PC-3 (cell line): ENCODE measurements around the gene RER1. TPM values are rescaled to one million over a fixed set of nuclear protein-coding genes. Genes with fewer than 3 reads are reported as not detected.

ENCODE experiments used
- ATAC-seq: fragments of 200-7000 bp; cut with Tn5 transposase; 2 replicates; pipeline ENCODE4 v1.9.1; 2020; ENCODE audit warnings: mild to moderate bottlenecking, moderate library complexity
- BruUV-seq: library from RNA; stranded (reverse); fragments of 400-500 nt; replicated peaks from 2 replicates; lab custom pipeline; 2021; lab: Mats Ljungman, UMichigan
- CTCF ChIA-PET: fragments of 300-600 bp; sonication (Branson Sonifier 250); formaldehyde crosslinking; loops from one replicate; lab custom pipeline; 2022; ENCODE audit warnings: antibody characterized with exemption; lab: Charles Lee
- POLR2A ChIA-PET: fragments of 300-600 bp; sonication (Branson Sonifier 250); formaldehyde crosslinking; loops from one replicate; lab custom pipeline; 2022; ENCODE audit warnings: antibody characterized with exemption; ENCODE audit not compliant: unreplicated experiment; lab: Charles Lee
- DNase-seq: peaks from one replicate; pipeline ENCODE4 v3.0.0-alpha.2; 2015
- H2AFZ ChIP-seq: fragments of 300-600 bp; sonication (generic); 2 replicates; pipeline ENCODE4 v1.6.0; 2016; ENCODE audit warnings: antibody characterized with exemption, low read length
- H3F3A ChIP-seq: fragments of 300-600 bp; sonication (generic); one replicate; pipeline ENCODE4 v1.6.0; 2017; ENCODE audit warnings: antibody characterized with exemption, low read length, control low read depth, mild to moderate bottlenecking; ENCODE audit not compliant: unreplicated experiment
- H3K27ac ChIP-seq: fragments of 300-600 bp; sonication (generic); 2 replicates; pipeline ENCODE4 v1.5.1; 2016; ENCODE audit warnings: mild to moderate bottlenecking, low read length
- H3K27me3 ChIP-seq: fragments of 300-600 bp; sonication (generic); 2 replicates; pipeline ENCODE4 v1.6.1; 2016; ENCODE audit warnings: low read length, mixed read lengths
- H3K36me3 ChIP-seq: fragments of 300-600 bp; sonication (generic); 2 replicates; pipeline ENCODE4 v1.6.1; 2016; ENCODE audit warnings: low read depth, mixed run types, low read length, mixed read lengths
- H3K4me1 ChIP-seq: fragments of 300-600 bp; sonication (generic); 2 replicates; pipeline ENCODE4 v1.5.1; 2016; ENCODE audit warnings: low read length; ENCODE audit not compliant: insufficient read depth
- H3K4me2 ChIP-seq: fragments of 300-600 bp; sonication (generic); 2 replicates; pipeline ENCODE4 v1.6.0; 2016; ENCODE audit warnings: low read length
- H3K4me3 ChIP-seq: fragments of 300-600 bp; sonication (generic); 2 replicates; pipeline ENCODE4 v1.5.1; 2016; ENCODE audit warnings: mild to moderate bottlenecking, low read length, mixed read lengths
- H3K79me2 ChIP-seq: fragments of 300-600 bp; sonication (generic); 2 replicates; pipeline ENCODE4 v1.6.1; 2017; ENCODE audit warnings: low read length, mixed read lengths
- H3K9ac ChIP-seq: fragments of 300-600 bp; sonication (generic); 2 replicates; pipeline ENCODE4 v1.6.0; 2016; ENCODE audit warnings: mild to moderate bottlenecking, low read length
- H3K9me2 ChIP-seq: fragments of 300-600 bp; sonication (generic); replicated peaks from 2 replicates; pipeline ENCODE4 v1.6.1; 2016; ENCODE audit warnings: mixed run types, low read length, mixed read lengths
- H3K9me3 ChIP-seq: fragments of 300-600 bp; sonication (generic); 2 replicates; pipeline ENCODE4 v1.6.1; 2016; ENCODE audit warnings: low read length, mixed read lengths
- H4K20me1 ChIP-seq: fragments of 300-600 bp; sonication (generic); 2 replicates; pipeline ENCODE4 v1.6.1; 2016; ENCODE audit warnings: low read length, mixed read lengths
- EZH2 ChIP-seq: fragments of 300-600 bp; sonication (generic); IDR thresholded peaks from one replicate; pipeline ENCODE4 v1.6.1; 2017; ENCODE audit warnings: antibody characterized with exemption, mild to moderate bottlenecking, low read length; ENCODE audit not compliant: unreplicated experiment
- EZH2phosphoT487 ChIP-seq: fragments of 300-600 bp; sonication (generic); IDR thresholded peaks from 2 replicates; pipeline ENCODE4 v1.6.1; 2018; ENCODE audit warnings: mild to moderate bottlenecking, antibody characterized with exemption, low read length, borderline replicate concordance
- intact Hi-C: fragments of 100-400 bp; cut with micrococcal nuclease; formaldehyde crosslinking; loops from 2 replicates; pipeline ENCODE4 v1.9.0; 2023
- total RNA-seq: library from RNA; depleted of rRNA; stranded (reverse); fragments of >200 nt; gene quantifications from 2 replicates; pipeline ENCODE4 v1.2.3, GENCODE V29; 2014
- TF ChIP-seq, protein P1 (sequence below): fragments of 300-600 bp; sonication (generic); conservative IDR thresholded peaks from 2 replicates; pipeline ENCODE4 v1.5.1; 2017; ENCODE audit warnings: antibody characterized with exemption, low read depth, mild to moderate bottlenecking, low read length

RER1 gene
- total RNA-seq, 1 experiment from 2014 or later: 160 TPM

DNA sequence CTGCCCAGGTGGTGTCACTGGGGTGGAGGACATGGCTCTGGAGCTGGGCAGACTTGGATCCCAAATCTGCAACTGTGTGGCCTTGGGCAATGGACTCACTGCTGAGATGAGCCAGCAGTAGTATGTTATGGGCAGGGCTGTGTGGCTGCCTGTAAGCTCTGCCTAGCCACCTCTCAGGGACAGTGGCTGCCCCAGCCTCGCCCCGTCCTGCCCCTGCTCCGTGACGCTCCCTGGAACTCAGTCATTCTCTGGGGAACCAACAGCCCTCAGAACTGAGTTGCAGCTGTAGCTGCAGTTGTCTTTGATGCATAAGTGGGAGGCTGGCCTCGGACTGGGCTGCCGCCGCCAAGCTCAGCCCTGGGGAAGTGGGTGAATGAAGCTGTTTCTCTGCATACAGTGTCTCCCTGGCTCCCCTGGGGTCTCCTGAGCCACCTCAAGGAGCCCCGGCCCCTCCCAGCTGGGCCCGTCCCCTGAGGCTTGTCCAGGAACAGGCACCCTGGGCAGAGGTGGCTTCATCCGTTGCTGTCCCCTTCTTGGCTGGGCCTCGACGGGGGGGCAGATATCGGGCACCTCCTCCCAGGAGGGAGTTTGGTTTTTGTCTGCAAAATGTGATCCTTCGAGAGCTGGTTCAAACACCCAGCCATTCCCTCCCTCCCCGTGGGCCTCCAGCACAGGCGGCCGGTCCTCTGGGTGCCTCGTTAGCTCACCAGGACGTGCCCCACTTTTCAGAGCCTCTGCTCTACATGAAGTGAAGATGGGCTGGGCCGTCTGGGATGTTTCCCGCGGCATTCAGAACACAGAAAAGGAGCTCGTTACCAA lies 58.2 kb downstream of the RER1 start:
- no TSS peak for BruUV-seq
- Histone ChIP-seq H3K4me1 (peaks cover 46% of the 10 kb centered on the region), H3K9me2 (no peaks in the 10 kb centered on the region), H3K79me2 (peaks cover 12% of the 10 kb centered on the region; the same call in 1 of the 2 replicates), H3F3A (no peaks in the 10 kb centered on the region), H3K27ac (peak overlapping the region; percentile 47), H3K4me2 (peak overlapping the region; percentile 35), H2AFZ (no peak overlapping the region), H3K4me3 (no peak overlapping the region), H3K9ac (no peak overlapping the region), H4K20me1 (no peaks in the 10 kb centered on the region), H3K36me3 (no peaks in the 10 kb centered on the region), H3K9me3 (no peaks in the 10 kb centered on the region), H3K27me3 (no peaks in the 10 kb centered on the region)
- POLR2A ChIA-PET: no interaction called here
- CTCF ChIA-PET: no interaction called here
- ATAC-seq (peak; percentile 13), DNase-seq (peak; percentile 64)
- intact Hi-C loops: loop anchor here (2.0 kb wide), 1 partner anchor 77 kb away; the partner anchor contains the start of gene PANK4
- TF ChIP-seq EZH2phosphoT487: no peak
- TF ChIP-seq, protein P1, sequence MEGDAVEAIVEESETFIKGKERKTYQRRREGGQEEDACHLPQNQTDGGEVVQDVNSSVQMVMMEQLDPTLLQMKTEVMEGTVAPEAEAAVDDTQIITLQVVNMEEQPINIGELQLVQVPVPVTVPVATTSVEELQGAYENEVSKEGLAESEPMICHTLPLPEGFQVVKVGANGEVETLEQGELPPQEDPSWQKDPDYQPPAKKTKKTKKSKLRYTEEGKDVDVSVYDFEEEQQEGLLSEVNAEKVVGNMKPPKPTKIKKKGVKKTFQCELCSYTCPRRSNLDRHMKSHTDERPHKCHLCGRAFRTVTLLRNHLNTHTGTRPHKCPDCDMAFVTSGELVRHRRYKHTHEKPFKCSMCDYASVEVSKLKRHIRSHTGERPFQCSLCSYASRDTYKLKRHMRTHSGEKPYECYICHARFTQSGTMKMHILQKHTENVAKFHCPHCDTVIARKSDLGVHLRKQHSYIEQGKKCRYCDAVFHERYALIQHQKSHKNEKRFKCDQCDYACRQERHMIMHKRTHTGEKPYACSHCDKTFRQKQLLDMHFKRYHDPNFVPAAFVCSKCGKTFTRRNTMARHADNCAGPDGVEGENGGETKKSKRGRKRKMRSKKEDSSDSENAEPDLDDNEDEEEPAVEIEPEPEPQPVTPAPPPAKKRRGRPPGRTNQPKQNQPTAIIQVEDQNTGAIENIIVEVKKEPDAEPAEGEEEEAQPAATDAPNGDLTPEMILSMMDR: no peak

DNA sequence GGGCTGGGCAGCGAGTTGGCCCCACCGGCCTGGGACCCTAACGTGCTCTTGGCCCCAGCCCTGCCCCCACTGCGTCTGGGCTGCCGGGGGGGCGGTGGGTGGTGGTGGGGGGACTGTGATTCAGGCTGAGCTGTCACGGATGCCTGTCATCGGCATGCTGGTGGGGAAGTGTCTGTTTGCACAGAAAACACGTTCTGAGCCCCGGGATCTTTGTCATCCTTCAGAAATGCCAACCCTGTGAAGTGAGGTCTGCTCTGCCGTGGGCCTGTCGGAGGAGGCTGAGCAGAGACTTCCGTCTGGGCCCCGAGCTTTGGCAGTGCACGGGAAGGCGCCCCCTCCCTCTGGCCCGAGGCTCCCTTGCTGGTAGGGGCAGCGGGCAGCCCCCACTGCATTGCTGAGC lies 60.1 kb downstream of the RER1 start:
- POLR2A ChIA-PET: no interaction called here
- DNase-seq (peak; percentile 99), ATAC-seq (peak; percentile 83)
- no peaks in the 10 kb centered on the region for H3F3A ChIP-seq
- no peaks in the 10 kb centered on the region for H4K20me1 ChIP-seq
- peaks cover 59% of the 10 kb centered on the region for H3K4me1 ChIP-seq
- no TSS peak for BruUV-seq
- H3K4me3 ChIP-seq: peak overlapping the region; percentile 59
- peak overlapping the region; percentile 96 for H3K27ac ChIP-seq
- no peaks in the 10 kb centered on the region for H3K36me3 ChIP-seq
- intact Hi-C loops: loop anchor here (1.0 to 2.0 kb wide), 4 partner anchors 37 to 95 kb away; partner anchors contain the start of gene PANK4
- no peaks in the 10 kb centered on the region for H3K27me3 ChIP-seq
- H3K9me2 ChIP-seq: no peaks in the 10 kb centered on the region
- H3K9ac ChIP-seq: peak overlapping the region; percentile 84
- TF ChIP-seq EZH2phosphoT487 (no peak), EZH2 (no peak)
- TF ChIP-seq, protein P1: no peak
- H2AFZ ChIP-seq: peak overlapping the region; percentile 7
- CTCF ChIA-PET: interaction anchor here (0.8 to 0.9 kb wide), 2 partner anchors 36 to 37 kb away, joined by 4 to 6 read pairs; no protein-coding TSS in a partner anchor
- H3K9me3 ChIP-seq: no peaks in the 10 kb centered on the region
- H3K79me2 ChIP-seq: peaks cover 12% of the 10 kb centered on the region; the same call in 1 of the 2 replicates
- H3K4me2 ChIP-seq: peak overlapping the region; percentile 84
